Measurements from ENCODE around the gene LYRM1.

LYRM1 gene

GRCh38 chr16:20889625-20890275, 10.8 kb upstream of the LYRM1 start:
- Histone ChIP-seq H3K27ac (no peak overlapping the region), H3K4me3 (ENCODE audit: low read depth, low read length) (no peak overlapping the region), H3K27me3 (ENCODE audit: insufficient read depth, low read depth, severe bottlenecking) (no peaks in the 10 kb centered on the region), H3K9me3 (ENCODE audit: severe bottlenecking) (no peaks in the 10 kb centered on the region), H3K36me3 (peaks cover 94% of the 10 kb centered on the region)
- TF ChIP-seq, protein P1, sequence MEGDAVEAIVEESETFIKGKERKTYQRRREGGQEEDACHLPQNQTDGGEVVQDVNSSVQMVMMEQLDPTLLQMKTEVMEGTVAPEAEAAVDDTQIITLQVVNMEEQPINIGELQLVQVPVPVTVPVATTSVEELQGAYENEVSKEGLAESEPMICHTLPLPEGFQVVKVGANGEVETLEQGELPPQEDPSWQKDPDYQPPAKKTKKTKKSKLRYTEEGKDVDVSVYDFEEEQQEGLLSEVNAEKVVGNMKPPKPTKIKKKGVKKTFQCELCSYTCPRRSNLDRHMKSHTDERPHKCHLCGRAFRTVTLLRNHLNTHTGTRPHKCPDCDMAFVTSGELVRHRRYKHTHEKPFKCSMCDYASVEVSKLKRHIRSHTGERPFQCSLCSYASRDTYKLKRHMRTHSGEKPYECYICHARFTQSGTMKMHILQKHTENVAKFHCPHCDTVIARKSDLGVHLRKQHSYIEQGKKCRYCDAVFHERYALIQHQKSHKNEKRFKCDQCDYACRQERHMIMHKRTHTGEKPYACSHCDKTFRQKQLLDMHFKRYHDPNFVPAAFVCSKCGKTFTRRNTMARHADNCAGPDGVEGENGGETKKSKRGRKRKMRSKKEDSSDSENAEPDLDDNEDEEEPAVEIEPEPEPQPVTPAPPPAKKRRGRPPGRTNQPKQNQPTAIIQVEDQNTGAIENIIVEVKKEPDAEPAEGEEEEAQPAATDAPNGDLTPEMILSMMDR (IDR thresholded peaks at IDR 0.05; ENCODE audit: low read depth, low read length) = no peak
- DNase-seq = no peak

DNA sequence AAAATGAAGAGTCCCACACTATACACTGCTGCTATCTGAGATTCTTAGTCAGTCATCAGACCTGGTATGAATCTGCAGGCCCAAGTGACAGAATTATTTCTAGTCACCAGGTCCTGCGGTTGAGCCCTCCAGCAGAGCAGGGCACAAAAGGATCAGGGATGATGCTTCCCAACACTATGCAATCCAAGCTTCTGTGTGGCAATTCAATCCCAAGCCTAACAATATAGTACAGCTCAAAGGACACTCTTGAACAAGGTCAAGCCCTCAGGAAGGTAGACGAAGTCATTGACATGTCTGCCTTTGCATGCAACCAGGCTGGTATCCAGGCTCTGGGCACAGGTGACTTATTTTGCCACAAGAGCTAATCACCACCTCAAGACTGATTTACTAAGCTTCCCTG, 6.2 kb upstream of the LYRM1 start:
- Histone ChIP-seq H3K4me3 (ENCODE audit: low read depth, low read length) (no peak overlapping the region), H3K27ac (no peak overlapping the region), H3K27me3 (ENCODE audit: insufficient read depth, low read depth, severe bottlenecking) (no peaks in the 10 kb centered on the region), H3K36me3 (peaks cover 92% of the 10 kb centered on the region), H3K9me3 (ENCODE audit: severe bottlenecking) (no peaks in the 10 kb centered on the region)
- TF ChIP-seq, protein P1 (IDR thresholded peaks at IDR 0.05; ENCODE audit: low read depth, low read length) = no peak
- DNase-seq = no peak

DNA sequence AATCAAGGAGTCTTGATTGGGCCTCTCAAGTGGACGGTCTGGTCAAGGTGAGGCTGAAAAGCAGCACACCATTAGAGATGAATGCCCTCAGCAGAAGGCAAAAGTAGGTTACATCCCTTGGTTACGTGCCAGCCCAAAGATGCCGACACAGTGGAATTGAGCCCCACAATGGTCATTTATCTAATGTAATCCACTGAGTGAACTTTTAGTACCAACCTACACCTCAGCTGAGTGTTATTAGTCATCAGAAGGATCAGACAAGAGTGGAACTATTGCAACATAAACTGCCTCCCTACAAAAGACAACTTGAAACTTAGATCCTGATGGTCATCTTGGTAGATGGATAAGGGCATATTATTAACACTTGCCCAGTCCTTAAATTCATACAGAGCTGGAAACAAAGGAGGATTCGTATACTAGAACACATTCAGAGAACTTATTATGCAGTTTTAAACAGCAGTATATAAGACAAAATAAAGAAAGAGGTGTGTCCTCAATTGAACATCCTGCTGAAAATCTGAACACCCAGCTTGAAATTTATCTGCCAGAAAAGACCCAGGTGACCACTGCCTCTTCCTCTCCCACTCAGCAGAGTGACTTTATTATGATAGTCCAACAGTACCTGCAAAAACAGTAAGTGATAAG, 3.2 kb upstream of the LYRM1 start:
- no peak for DNase-seq
- TF ChIP-seq, protein P1 (IDR thresholded peaks at IDR 0.05; ENCODE audit: low read depth, low read length) = no peak
- Histone ChIP-seq H3K4me3 (ENCODE audit: low read depth, low read length) (no peak overlapping the region), H3K27me3 (ENCODE audit: insufficient read depth, low read depth, severe bottlenecking) (no peaks in the 10 kb centered on the region), H3K36me3 (peaks cover 73% of the 10 kb centered on the region), H3K9me3 (ENCODE audit: severe bottlenecking) (no peaks in the 10 kb centered on the region), H3K27ac (no peak overlapping the region)

GRCh38 chr16:20897922-20898321, 2.6 kb upstream of the LYRM1 start:
- Histone ChIP-seq H3K27ac (peak overlapping the region; percentile 98), H3K4me3 (ENCODE audit: low read depth, low read length) (peak overlapping the region; percentile 64), H3K36me3 (peaks cover 70% of the 10 kb centered on the region), H3K27me3 (ENCODE audit: insufficient read depth, low read depth, severe bottlenecking) (no peaks in the 10 kb centered on the region), H3K9me3 (ENCODE audit: severe bottlenecking) (no peaks in the 10 kb centered on the region)
- TF ChIP-seq, protein P1 (IDR thresholded peaks at IDR 0.05; ENCODE audit: low read depth, low read length) = no peak
- no peak for DNase-seq

- Histone ChIP-seq H3K4me3 (ENCODE audit: low read depth, low read length) (peak overlapping the region; percentile 64), H3K9me3 (ENCODE audit: severe bottlenecking) (no peaks in the 10 kb centered on the region), H3K27ac (peak overlapping the region; percentile 98), H3K36me3 (peaks cover 65% of the 10 kb centered on the region), H3K27me3 (ENCODE audit: insufficient read depth, low read depth, severe bottlenecking) (no peaks in the 10 kb centered on the region)
- TF ChIP-seq, protein P1 (IDR thresholded peaks at IDR 0.05; ENCODE audit: low read depth, low read length) = no peak
- no peak for DNase-seq
These were observed 1.5 kb upstream of the LYRM1 start for GRCh38 chr16:20899071-20899470.
